CD4-positive, alpha-beta T cell (primary cell): Measurements from ENCODE around the gene GRIK1. TPM values are rescaled to one million over a fixed set of nuclear protein-coding genes. Genes with fewer than 3 reads are reported as not detected.

Experiments used
- ATAC-seq: fragments of 200-7000 bp; cut with Tn5 transposase; one replicate; pipeline ENCODE4 v1.10.0; 2022; ENCODE audit warnings: mild to moderate bottlenecking; ENCODE audit not compliant: poor library complexity
- CTCF ChIA-PET: fragments of 350-600 bp; sonication (Branson Sonifier 250); formaldehyde crosslinking; loops from one replicate; lab custom pipeline; 2021; ENCODE audit warnings: antibody characterized with exemption, inconsistent platforms; lab: Charles Lee
- POLR2A ChIA-PET: fragments of 350-600 bp; sonication (Branson Sonifier 250); formaldehyde crosslinking; loops from one replicate; lab custom pipeline; 2021; ENCODE audit warnings: antibody characterized with exemption, inconsistent platforms; lab: Charles Lee
- DNase-seq, 14 experiments: peaks; one replicate each; pipeline ENCODE4 v3.0.0-alpha.2; 2013 to 2020; ENCODE audit warnings: mixed read lengths in 2 of 14
- H3K27ac ChIP-seq, 2 donors: one replicate each; pipeline versions ENCODE4 v1.5.1 to v1.7.0; 2013; ENCODE audit warnings: low read length in 2 of 2, low read depth in 1 of 2, mild to moderate bottlenecking in 1 of 2
- H3K27me3 ChIP-seq, 2 experiments: 1 replicate in 1 of 2; 2 replicates in 1 of 2; pipeline versions ENCODE4 v1.6.1 to v1.7.0; 2013; ENCODE audit warnings: low read length in 2 of 2, control low read depth in 1 of 2, mild to moderate bottlenecking in 1 of 2, moderate library complexity in 1 of 2; ENCODE audit not compliant: insufficient read depth in 2 of 2, control insufficient read depth in 1 of 2
- H3K36me3 ChIP-seq: one replicate; pipeline ENCODE4 v1.6.1; 2013; ENCODE audit warnings: low read length, control low read depth; ENCODE audit not compliant: insufficient read depth
- H3K4me1 ChIP-seq: one replicate; pipeline ENCODE4 v1.6.1; 2013; ENCODE audit warnings: low read length, control low read depth; ENCODE audit not compliant: insufficient read depth
- H3K4me3 ChIP-seq: one replicate; pipeline ENCODE4 v1.5.1; 2013; ENCODE audit warnings: mild to moderate bottlenecking, low read length, moderate library complexity
- H3K9me3 ChIP-seq, 2 experiments: 1 replicate in 1 of 2; 2 replicates in 1 of 2; pipeline versions ENCODE4 v1.6.1 to v1.7.0; 2013; ENCODE audit warnings: low read length in 2 of 2, mild to moderate bottlenecking in 2 of 2, control low read depth in 1 of 2, moderate library complexity in 1 of 2; ENCODE audit not compliant: control insufficient read depth in 1 of 2, insufficient read depth in 1 of 2
- H3K27ac Mint-ChIP-seq: one replicate; pipeline ENCODE4 v1.8.0; 2020; ENCODE audit warnings: mixed read lengths
- H3K27me3 Mint-ChIP-seq: one replicate; pipeline ENCODE4 v1.8.0; 2021; ENCODE audit warnings: mixed read lengths
- H3K36me3 Mint-ChIP-seq: one replicate; pipeline ENCODE4 v1.8.0; 2021; ENCODE audit warnings: low read depth, mixed read lengths
- H3K4me1 Mint-ChIP-seq: one replicate; pipeline ENCODE4 v1.8.0; 2021; ENCODE audit warnings: low read depth, mixed read lengths
- H3K4me3 Mint-ChIP-seq: one replicate; pipeline ENCODE4 v1.8.0; 2020; ENCODE audit warnings: mild to moderate bottlenecking, mixed read lengths
- H3K9me3 Mint-ChIP-seq: one replicate; pipeline ENCODE4 v1.8.0; 2020; ENCODE audit warnings: mixed read lengths
- intact Hi-C, 2 experiments: fragments of 100-400 bp; cut with DNase I in 1 of 2; cut with micrococcal nuclease in 1 of 2; formaldehyde crosslinking; loops; one replicate each; pipeline versions ENCODE4 v1.15.1 to v1.9.0; 2023 to 2025; cut with DNase I, micrococcal nuclease
- total RNA-seq, 174 experiments: library from RNA in 2 of 174; stranded (reverse) in 2 of 174; gene quantifications; one replicate each; pipeline ENCODE4 v1.2.3 and lab custom pipeline; 2021 to 2026
- TF ChIP-seq, protein P1 (sequence below): fragments of 200-600 bp; IDR thresholded peaks from one replicate; pipeline ENCODE4 v1.8.0; 2022; ENCODE audit warnings: antibody characterized with exemption, mild to moderate bottlenecking

Gene GRIK1
- total RNA-seq, 2 experiments from 2014 or later, result not detected

DNA sequence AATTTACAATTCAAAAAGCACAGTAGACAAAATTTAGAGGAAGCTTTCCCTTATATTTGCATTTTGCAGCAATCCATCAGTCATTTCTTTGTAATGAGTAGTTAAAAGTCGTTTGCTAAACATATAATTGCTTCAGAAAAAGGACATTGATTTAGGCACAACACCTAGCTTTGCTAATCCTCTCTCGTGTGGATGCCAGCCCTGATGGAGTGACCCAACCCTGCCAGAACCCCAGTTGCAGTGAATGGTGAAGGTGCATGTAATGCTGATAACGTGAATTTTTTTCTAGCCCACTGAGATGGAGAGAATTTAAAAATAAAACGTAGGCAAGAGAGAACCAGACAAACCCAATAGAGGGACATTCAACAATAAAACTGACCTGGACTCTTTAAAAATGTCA lies 263.4 kb downstream of the GRIK1 start:
- Mint-ChIP-seq H3K4me1 (no peaks in the 10 kb centered on the region), H3K27ac (no peak overlapping the region), H3K9me3 (no peaks in the 10 kb centered on the region), H3K4me3 (no peak overlapping the region), H3K36me3 (no peaks in the 10 kb centered on the region), H3K27me3 (peaks cover 5% of the 10 kb centered on the region)
- peaks cover 0 to 5% of the 10 kb centered on the region in 2 experiments for H3K27me3 ChIP-seq
- DNase-seq (no peak), ATAC-seq (no peak)
- POLR2A ChIA-PET, result no interaction called here
- CTCF ChIA-PET, result no interaction called here
- no peaks in the 10 kb centered on the region for H3K4me1 ChIP-seq
- no peak overlapping the region for H3K4me3 ChIP-seq
- H3K36me3 ChIP-seq, result no peaks in the 10 kb centered on the region
- intact Hi-C loops, result no loop called here
- H3K9me3 ChIP-seq, result no peaks in the 10 kb centered on the region
- TF ChIP-seq, protein P1, sequence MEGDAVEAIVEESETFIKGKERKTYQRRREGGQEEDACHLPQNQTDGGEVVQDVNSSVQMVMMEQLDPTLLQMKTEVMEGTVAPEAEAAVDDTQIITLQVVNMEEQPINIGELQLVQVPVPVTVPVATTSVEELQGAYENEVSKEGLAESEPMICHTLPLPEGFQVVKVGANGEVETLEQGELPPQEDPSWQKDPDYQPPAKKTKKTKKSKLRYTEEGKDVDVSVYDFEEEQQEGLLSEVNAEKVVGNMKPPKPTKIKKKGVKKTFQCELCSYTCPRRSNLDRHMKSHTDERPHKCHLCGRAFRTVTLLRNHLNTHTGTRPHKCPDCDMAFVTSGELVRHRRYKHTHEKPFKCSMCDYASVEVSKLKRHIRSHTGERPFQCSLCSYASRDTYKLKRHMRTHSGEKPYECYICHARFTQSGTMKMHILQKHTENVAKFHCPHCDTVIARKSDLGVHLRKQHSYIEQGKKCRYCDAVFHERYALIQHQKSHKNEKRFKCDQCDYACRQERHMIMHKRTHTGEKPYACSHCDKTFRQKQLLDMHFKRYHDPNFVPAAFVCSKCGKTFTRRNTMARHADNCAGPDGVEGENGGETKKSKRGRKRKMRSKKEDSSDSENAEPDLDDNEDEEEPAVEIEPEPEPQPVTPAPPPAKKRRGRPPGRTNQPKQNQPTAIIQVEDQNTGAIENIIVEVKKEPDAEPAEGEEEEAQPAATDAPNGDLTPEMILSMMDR, result no peak
- no peak overlapping the region for H3K27ac ChIP-seq

DNA sequence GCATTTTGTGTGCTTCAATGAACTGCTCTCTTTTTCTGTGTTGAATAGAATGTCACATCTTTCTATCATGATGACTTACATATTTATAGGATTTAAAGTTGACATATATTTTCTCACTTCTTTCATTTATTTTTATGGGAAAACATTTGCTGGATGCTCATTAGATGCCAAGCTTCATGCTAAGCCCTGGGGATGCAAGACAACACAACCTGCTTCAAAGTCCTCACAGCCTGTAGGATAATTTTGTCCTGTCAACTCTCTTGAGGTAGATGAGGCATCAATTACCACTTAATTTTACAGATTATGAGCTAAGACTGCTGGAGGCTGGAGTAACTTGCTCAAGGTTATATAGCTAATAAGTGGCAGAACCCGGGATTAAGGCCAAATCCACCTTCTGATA lies 264.3 kb downstream of the GRIK1 start:
- H3K4me3 ChIP-seq, result no peak overlapping the region
- Mint-ChIP-seq H3K27me3 (peaks cover 5% of the 10 kb centered on the region), H3K4me3 (no peak overlapping the region), H3K36me3 (no peaks in the 10 kb centered on the region), H3K9me3 (no peaks in the 10 kb centered on the region), H3K4me1 (no peaks in the 10 kb centered on the region), H3K27ac (no peak overlapping the region)
- H3K9me3 ChIP-seq, result no peaks in the 10 kb centered on the region
- ChIA-PET CTCF (no interaction called here), POLR2A (no interaction called here)
- ATAC-seq, result no peak
- TF ChIP-seq, protein P1, result no peak
- DNase-seq, result no peak
- peaks cover 0 to 5% of the 10 kb centered on the region in 2 experiments for H3K27me3 ChIP-seq
- H3K4me1 ChIP-seq, result no peaks in the 10 kb centered on the region
- intact Hi-C loops, result no loop called here
- no peak overlapping the region for H3K27ac ChIP-seq
- no peaks in the 10 kb centered on the region for H3K36me3 ChIP-seq

DNA sequence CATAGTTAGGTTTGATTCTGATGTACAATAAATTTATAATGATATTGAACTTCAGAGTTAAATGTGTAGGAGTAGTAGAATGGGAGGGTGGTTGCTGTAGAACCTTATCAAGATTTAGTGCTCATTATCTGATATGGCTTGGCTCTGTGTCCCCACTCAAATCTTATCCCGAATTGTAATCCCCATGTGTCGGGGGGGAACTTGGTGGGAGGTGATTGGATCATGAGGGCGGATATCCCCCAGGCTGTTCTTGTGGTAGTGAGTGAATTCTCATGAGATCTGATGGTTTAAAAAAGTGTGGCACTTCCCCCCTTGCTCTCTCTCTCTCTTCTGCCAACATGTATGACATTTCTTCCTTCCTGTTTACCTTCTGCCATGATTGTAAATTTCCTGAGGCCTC lies 265.5 kb downstream of the GRIK1 start:
- H3K36me3 ChIP-seq, result no peaks in the 10 kb centered on the region
- ChIA-PET CTCF (no interaction called here), POLR2A (no interaction called here)
- no peak for DNase-seq
- H3K4me3 ChIP-seq, result no peak overlapping the region
- H3K27me3 ChIP-seq, result peaks cover 0 to 5% of the 10 kb centered on the region in 2 experiments
- no peaks in the 10 kb centered on the region for H3K4me1 ChIP-seq
- H3K9me3 Mint-ChIP-seq, result no peaks in the 10 kb centered on the region
- H3K27ac Mint-ChIP-seq, result no peak overlapping the region
- H3K27me3 Mint-ChIP-seq, result peaks cover 5% of the 10 kb centered on the region
- intact Hi-C loops, result no loop called here
- H3K36me3 Mint-ChIP-seq, result no peaks in the 10 kb centered on the region
- H3K9me3 ChIP-seq, result no peaks in the 10 kb centered on the region
- H3K4me3 Mint-ChIP-seq, result no peak overlapping the region
- TF ChIP-seq, protein P1, result no peak
- no peak overlapping the region for H3K27ac ChIP-seq
- no peak for ATAC-seq
- H3K4me1 Mint-ChIP-seq, result no peaks in the 10 kb centered on the region
